ENCODE data around the gene RANBP17.

DNA sequence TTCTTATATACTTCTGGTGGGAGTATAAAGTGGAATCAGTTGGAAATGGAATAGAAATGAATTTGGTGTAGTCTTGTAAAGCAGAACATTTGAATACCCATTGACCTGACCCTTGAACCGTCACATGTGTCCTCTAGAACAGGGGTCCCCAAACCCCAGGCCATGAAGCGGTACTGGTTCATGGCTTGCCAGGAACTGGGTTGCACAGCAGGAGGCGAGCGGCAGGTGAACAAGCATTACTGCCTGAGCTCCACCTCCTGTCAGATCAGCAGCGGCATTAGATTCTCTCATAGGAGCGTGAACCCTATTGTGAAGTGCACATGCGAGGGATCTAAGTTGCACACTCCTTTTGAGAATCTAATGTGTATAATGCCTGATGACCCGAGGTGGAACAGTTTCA, 80.0 kb downstream of the RANBP17 start:
- TF ChIP-seq CTCF (IDR thresholded peaks at IDR 0.05; ENCODE audit: low read depth, low read length, poor library complexity, severe bottlenecking) (no peak), EZH2phosphoT487 (IDR thresholded peaks at IDR 0.05; ENCODE audit: borderline replicate concordance, low read length) (no peak)

Data from DOHH2 (cell line).